Breast epithelium (tissue), 4 donors: Measurements from ENCODE around the gene SLC9A8. TPM values are rescaled to one million over a fixed set of nuclear protein-coding genes. Genes with fewer than 3 reads are reported as not detected.
"Not testable (repeated sequence)": the region's sequence is repeated elsewhere in the genome, so short reads cannot be mapped to it uniquely, and the experiment has no call there.

Experiments
- DNase-seq, 2 donors: peaks; one replicate each; pipeline ENCODE4 v3.0.0-alpha.2; 2019; ENCODE audit warnings: low spot score in 2 of 2
- H3K27ac ChIP-seq, 2 donors: fragments of 200-600 bp; sonication (generic) in 1 of 2; one replicate each; pipeline ENCODE4 v1.5.1; 2016 to 2019; ENCODE audit warnings: mild to moderate bottlenecking in 1 of 2
- H3K27me3 ChIP-seq, 2 donors: fragments of 200-600 bp; sonication (generic) in 1 of 2; one replicate each; pipeline versions ENCODE4 v1.5.1 to v1.6.0; 2017 to 2019; ENCODE audit warnings: control low read depth in 1 of 2, mild to moderate bottlenecking in 1 of 2
- H3K36me3 ChIP-seq: fragments of 200-600 bp; one replicate; pipeline ENCODE4 v1.5.1; 2019
- H3K4me1 ChIP-seq, 2 donors: fragments of 200-600 bp; sonication (generic); one replicate each; pipeline ENCODE4 v1.5.1; 2016 to 2019; ENCODE audit warnings: control low read depth in 1 of 2
- H3K4me3 ChIP-seq, 3 donors: fragments of 200-600 bp; sonication (generic); 1 replicate in 2 of 3; 2 replicates in 1 of 3; pipeline ENCODE4 v1.5.1; 2016 to 2019; ENCODE audit warnings: mild to moderate bottlenecking in 3 of 3, moderate library complexity in 2 of 3
- H3K9me3 ChIP-seq, 2 donors: fragments of 200-600 bp; sonication (generic) in 1 of 2; one replicate each; pipeline ENCODE4 v1.5.1; 2016 to 2019; ENCODE audit warnings: control low read depth in 1 of 2
- CTCF ChIP-seq, 3 donors: fragments of 450-650 bp; IDR thresholded peaks; one replicate each; pipeline ENCODE4 v1.5.1; 2016 to 2017; ENCODE audit warnings: antibody characterized with exemption in 3 of 3, mild to moderate bottlenecking in 3 of 3, moderate library complexity in 3 of 3
- POLR2A ChIP-seq: fragments of 450-650 bp; IDR thresholded peaks from one replicate; pipeline ENCODE4 v1.6.1; 2016; ENCODE audit warnings: antibody characterized with exemption, mild to moderate bottlenecking, moderate library complexity
- POLR2AphosphoS5 ChIP-seq, 3 donors: sonication (generic); formaldehyde crosslinking; IDR thresholded peaks; one replicate each; pipeline ENCODE4 v1.6.1; 2017; ENCODE audit warnings: antibody characterized with exemption in 3 of 3
- intact Hi-C: fragments of 100-400 bp; cut with DNase I; formaldehyde crosslinking; loops from one replicate; pipeline ENCODE4 v1.15.1; 2023; ENCODE audit warnings: low total_unique reads
- total RNA-seq, 3 donors: library from RNA; depleted of rRNA; stranded (reverse); fragments of >200 nt; gene quantifications; one replicate each; pipeline ENCODE4 v1.1.0, GENCODE V29; 2016

SLC9A8 gene
- total RNA-seq, 3 donors from 2014 or later: 11.8 to 13.5 (median 13.3) TPM

GRCh38 chr20:49859807-49860206 lies 47.2 kb downstream of the SLC9A8 start:
- Histone ChIP-seq H3K4me3 (no peak overlapping the region), H3K27me3 (no peaks in the 10 kb centered on the region), H3K4me1 (no peaks in the 10 kb centered on the region), H3K36me3 (no peaks in the 10 kb centered on the region), H3K27ac (peak overlapping the region in 1 of 2 donors; percentile 10), H3K9me3 (no peaks in the 10 kb centered on the region)
- TF ChIP-seq POLR2A (no peak), POLR2AphosphoS5 (IDR thresholded peaks at IDR 0.05) (no peak), CTCF (IDR thresholded peaks at IDR 0.05) (no peak)
- peak in 1 of 2 donors; percentile 32 for DNase-seq
- intact Hi-C loops: no loop called here

GRCh38 chr20:49861232-49861631 lies 48.6 kb downstream of the SLC9A8 start:
- peak overlapping the region in 1 of 2 donors; percentile 61 for H3K27ac ChIP-seq
- H3K4me1 ChIP-seq, DNase-seq, H3K4me3 ChIP-seq, H3K9me3 ChIP-seq, intact Hi-C loops, H3K27me3 ChIP-seq, H3K36me3 ChIP-seq: not testable (repeated sequence)

- Histone ChIP-seq H3K9me3 (no peaks in the 10 kb centered on the region), H3K36me3 (no peaks in the 10 kb centered on the region), H3K4me1 (no peaks in the 10 kb centered on the region), H3K27ac (no peak overlapping the region), H3K27me3 (no peaks in the 10 kb centered on the region), H3K4me3 (no peak overlapping the region)
- DNase-seq: no peak
- TF ChIP-seq POLR2AphosphoS5 (IDR thresholded peaks at IDR 0.05) (no peak), POLR2A (no peak), CTCF (IDR thresholded peaks at IDR 0.05) (no peak)
- intact Hi-C loops: no loop called here
Measured at GRCh38 chr20:49862607-49863200, 50.1 kb downstream of the SLC9A8 start.

- Histone ChIP-seq H3K27ac (no peak overlapping the region), H3K4me1 (no peaks in the 10 kb centered on the region), H3K36me3 (no peaks in the 10 kb centered on the region), H3K9me3 (no peaks in the 10 kb centered on the region), H3K4me3 (no peak overlapping the region), H3K27me3 (no peaks in the 10 kb centered on the region)
- DNase-seq: no peak
- TF ChIP-seq POLR2AphosphoS5 (IDR thresholded peaks at IDR 0.05) (no peak), POLR2A (no peak), CTCF (IDR thresholded peaks at IDR 0.05) (no peak)
- intact Hi-C loops: no loop called here
Measured at GRCh38 chr20:49863666-49864065, 51.0 kb downstream of the SLC9A8 start.

GRCh38 chr20:49865559-49865958 lies 52.9 kb downstream of the SLC9A8 start:
- no peaks in the 10 kb centered on the region for H3K9me3 ChIP-seq
- H3K4me1 ChIP-seq: no peaks in the 10 kb centered on the region
- TF ChIP-seq POLR2A (no peak), POLR2AphosphoS5 (IDR thresholded peaks at IDR 0.05) (no peak), CTCF (IDR thresholded peaks at IDR 0.05) (no peak)
- H3K36me3 ChIP-seq: no peaks in the 10 kb centered on the region
- H3K27me3 ChIP-seq: no peaks in the 10 kb centered on the region
- H3K4me3 ChIP-seq: no peak overlapping the region
- intact Hi-C loops: no loop called here
- H3K27ac ChIP-seq: no peak overlapping the region
- no peak for DNase-seq

- Histone ChIP-seq H3K4me1 (no peaks in the 10 kb centered on the region), H3K36me3 (no peaks in the 10 kb centered on the region)
Measured at GRCh38 chr20:49866051-49866450, 53.4 kb downstream of the SLC9A8 start.

More at GRCh38 chr20:49866051-49866450, 53.4 kb downstream of the SLC9A8 start:
- H3K27ac ChIP-seq: no peak overlapping the region
- no peaks in the 10 kb centered on the region for H3K27me3 ChIP-seq
- no peak for TF ChIP-seq POLR2AphosphoS5 (IDR thresholded peaks at IDR 0.05)
- no peak for TF ChIP-seq POLR2A
- no peak for TF ChIP-seq CTCF (IDR thresholded peaks at IDR 0.05)
- no peaks in the 10 kb centered on the region for H3K9me3 ChIP-seq
- intact Hi-C loops: no loop called here
- H3K4me3 ChIP-seq: no peak overlapping the region
- DNase-seq: no peak
